Stimulated activated CD8-positive, alpha-beta memory T cell treated with anti-CD3 and anti-CD28 coated beads, Interleukin-12 subunit alpha, Interleukin-12 subunit beta, amount 100 ng/mL, for 1 hour (primary cell): Measurements from ENCODE around the gene MAGEA2.
"Not testable (repeated sequence)": the region's sequence is repeated elsewhere in the genome, so short reads cannot be mapped to it uniquely, and the experiment has no call there.

ENCODE experiments used
- DNase-seq: peaks from one replicate; pipeline ENCODE4 v3.0.0-alpha.2; 2020; ENCODE audit warnings: low read depth

MAGEA2 gene

DNA sequence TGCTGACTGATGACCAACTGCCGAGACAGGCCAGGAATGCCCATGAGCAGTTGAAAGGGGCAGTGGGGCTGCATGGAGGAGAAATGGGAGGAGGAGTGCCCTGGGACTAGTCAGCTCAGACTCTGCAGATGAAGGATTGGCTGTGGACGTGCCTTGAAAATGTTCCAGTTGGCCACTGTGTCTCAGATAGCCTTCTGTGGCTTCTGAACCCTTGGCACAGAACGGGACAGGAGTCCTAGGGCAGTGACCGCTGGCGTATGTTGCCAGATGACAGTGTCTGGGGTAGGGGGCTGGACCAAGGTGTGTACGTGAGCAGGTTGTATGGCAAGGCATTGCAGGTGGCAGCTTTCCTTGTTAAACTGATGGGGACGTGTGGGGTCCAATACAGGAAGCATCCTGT, 47.1 kb downstream of the MAGEA2 start:
- DNase-seq, result not testable (repeated sequence)

DNA sequence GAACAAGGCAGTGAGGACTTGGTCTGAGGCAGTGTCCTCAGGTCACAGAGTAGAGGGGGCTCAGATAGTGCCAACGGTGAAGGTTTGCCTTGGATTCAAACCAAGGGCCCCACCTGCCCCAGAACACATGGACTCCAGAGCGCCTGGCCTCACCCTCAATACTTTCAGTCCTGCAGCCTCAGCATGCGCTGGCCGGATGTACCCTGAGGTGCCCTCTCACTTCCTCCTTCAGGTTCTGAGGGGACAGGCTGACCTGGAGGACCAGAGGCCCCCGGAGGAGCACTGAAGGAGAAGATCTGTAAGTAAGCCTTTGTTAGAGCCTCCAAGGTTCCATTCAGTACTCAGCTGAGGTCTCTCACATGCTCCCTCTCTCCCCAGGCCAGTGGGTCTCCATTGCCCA, 53.3 kb downstream of the MAGEA2 start:
- DNase-seq, result not testable (repeated sequence)
